Right renal cortex interstitium (tissue), 3 donors: ENCODE measurements around the gene RWDD3. TPM values are rescaled to one million over a fixed set of nuclear protein-coding genes. Genes with fewer than 3 reads are reported as not detected.

ENCODE experiments used
- DNase-seq, 3 donors: peaks; one replicate each; pipeline ENCODE4 v3.0.0-alpha.2; 2013; ENCODE audit warnings: low read depth in 3 of 3, low spot score in 2 of 3
- polyA plus RNA-seq, 3 donors: library from polyadenylated mRNA; unstranded; fragments of 120-200 nt; gene quantifications; one replicate each; pipeline ENCODE4 v1.2.1, GENCODE V29; 2013; ENCODE audit not compliant: insufficient read length in 3 of 3

Gene RWDD3
- polyA plus RNA-seq, 3 donors = 46.9 to 51.9 (median 50.8) TPM

GRCh38 chr1:95229037-95229436, 5.0 kb upstream of the RWDD3 start:
- DNase-seq = no peak

GRCh38 chr1:95229706-95230105, 4.3 kb upstream of the RWDD3 start:
- DNase-seq = no peak

DNA sequence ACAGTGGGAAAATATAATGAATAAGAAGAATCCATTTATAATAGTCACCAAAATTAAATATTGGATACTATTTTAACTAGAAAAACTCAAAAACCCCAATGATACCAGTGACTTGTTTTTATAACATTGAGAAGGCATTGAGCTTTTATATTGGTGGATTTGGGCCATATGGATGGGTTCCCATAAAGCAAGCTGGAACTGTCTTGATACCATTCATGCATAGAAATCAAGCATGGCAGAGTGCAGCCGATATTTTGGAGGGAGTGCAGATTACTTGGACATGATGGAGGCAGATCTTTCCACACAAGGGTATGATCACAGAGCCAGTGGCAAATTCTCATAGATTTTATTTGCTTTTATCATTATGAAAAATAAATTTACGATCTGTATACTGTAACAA, 3.8 kb upstream of the RWDD3 start:
- DNase-seq = no peak

- DNase-seq = no peak
Observed at GRCh38 chr1:95230768-95231191, 3.2 kb upstream of the RWDD3 start.

- no peak for DNase-seq
Observed at GRCh38 chr1:95232646-95233318, 1.2 kb upstream of the RWDD3 start.

DNA sequence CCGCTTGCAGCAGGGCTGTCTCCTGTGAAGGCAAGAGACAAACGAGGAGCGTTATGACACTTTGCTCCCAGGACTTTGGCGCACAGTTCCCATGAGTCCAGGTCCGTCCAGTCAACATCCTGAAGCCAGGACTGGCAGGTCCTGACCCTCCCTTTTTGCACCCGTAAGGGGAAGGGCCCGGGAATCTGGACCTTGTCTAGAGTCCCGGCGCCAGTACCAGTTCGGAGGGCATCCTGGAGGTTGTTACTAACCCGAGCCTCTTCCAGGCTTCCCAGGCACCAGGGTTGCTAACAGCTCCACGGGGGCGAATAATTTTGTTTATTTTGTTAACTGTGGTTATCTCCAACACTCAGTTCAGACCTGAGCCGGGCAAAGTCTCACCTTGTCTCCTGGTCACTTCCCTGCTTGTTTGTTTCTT, 682 bp upstream of the RWDD3 start:
- peak in 1 of 3 donors; percentile 13 for DNase-seq

DNA sequence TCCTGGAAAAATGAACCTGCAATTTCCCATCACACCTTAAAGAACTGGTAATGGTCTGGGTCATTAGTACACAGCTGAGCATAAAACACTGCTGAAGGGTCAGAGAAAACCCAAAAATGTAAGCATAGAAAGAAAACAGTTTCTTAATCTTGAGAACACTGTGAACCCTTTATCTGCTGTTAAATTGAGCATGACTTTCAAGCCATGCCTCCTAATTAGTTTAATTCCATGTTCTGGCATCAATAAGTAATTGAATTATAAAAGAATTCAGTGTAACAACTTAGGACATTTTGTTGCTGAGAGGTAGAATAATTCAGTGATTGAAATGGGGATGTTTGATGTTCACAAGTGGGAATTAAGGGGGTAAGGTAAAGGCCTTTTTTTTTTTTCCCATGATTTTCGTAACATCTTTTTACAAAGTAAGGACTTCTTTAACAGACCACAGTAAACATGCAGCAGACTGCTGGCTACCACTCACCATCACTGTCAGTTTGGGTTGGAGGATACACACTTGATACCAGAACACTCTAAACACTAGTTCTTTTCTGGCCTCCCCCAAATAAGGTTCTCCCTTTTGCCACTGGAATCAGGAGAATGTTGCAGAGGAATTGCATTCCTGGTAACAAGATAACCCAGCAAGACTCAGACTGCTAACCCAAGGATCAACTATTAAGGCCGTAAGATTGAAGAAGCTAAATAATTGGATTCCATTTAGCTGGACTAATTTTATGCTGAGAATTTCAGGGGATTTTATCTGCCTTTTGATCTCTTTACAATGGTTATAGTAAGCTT, 3.0 kb downstream of the RWDD3 start:
- no peak for DNase-seq

GRCh38 chr1:95237981-95238703, 4.1 kb downstream of the RWDD3 start:
- no peak for DNase-seq

- no peak for DNase-seq
Observed at GRCh38 chr1:95245029-95245428, 11.0 kb downstream of the RWDD3 start.

- DNase-seq = no peak
Observed at GRCh38 chr1:95246511-95246910, 12.5 kb downstream of the RWDD3 start.

GRCh38 chr1:95247607-95248006, 13.6 kb downstream of the RWDD3 start:
- DNase-seq = no peak

GRCh38 chr1:95249916-95250315, 15.9 kb downstream of the RWDD3 start:
- DNase-seq = no peak

GRCh38 chr1:95252422-95252821, 18.4 kb downstream of the RWDD3 start:
- DNase-seq = no peak

- no peak for DNase-seq
Observed at GRCh38 chr1:95254959-95255358, 20.9 kb downstream of the RWDD3 start.

- DNase-seq = no peak
Observed at GRCh38 chr1:95255826-95256225, 21.8 kb downstream of the RWDD3 start.

GRCh38 chr1:95257758-95258157, 23.7 kb downstream of the RWDD3 start:
- DNase-seq = no peak

DNA sequence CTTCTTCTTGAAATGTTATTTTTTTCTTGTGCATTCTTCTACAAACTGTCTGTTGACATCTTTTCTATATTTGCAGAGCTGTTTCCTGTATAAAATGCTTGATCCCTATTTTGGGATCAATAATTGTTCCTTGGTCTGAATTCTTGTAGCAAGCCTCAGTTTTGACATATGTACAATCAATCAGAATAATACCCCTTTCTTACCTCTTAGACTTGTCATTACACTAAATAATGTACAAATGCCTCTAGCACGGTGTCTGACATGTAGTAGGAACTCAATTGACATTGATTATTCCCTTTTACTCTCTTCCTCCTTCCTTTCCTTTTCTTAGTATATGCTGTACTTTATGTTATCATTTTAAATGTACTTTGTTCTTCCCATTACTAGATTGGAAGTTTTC, 25.2 kb downstream of the RWDD3 start:
- DNase-seq = no peak

- no peak for DNase-seq
Observed at GRCh38 chr1:95262913-95263312, 28.9 kb downstream of the RWDD3 start.

DNA sequence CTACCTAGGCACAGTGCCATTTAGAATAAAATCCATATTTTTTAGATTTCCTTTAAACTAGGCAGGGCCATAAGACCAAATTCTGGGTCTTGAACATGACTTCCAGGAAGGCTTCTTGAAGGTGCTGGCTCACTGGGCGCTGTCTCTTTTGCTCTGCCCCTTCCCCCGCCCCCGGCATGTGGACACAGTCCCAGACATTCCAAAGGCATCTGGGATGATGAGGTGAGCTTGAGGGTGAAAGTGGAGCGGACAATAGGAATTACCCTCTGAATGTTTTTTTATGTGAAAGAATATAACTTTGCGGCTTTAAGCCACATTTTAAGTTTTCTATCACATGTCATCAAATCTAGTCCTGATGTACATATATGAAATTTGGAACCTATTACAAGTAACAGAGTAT, 29.4 kb downstream of the RWDD3 start:
- no peak for DNase-seq

DNA sequence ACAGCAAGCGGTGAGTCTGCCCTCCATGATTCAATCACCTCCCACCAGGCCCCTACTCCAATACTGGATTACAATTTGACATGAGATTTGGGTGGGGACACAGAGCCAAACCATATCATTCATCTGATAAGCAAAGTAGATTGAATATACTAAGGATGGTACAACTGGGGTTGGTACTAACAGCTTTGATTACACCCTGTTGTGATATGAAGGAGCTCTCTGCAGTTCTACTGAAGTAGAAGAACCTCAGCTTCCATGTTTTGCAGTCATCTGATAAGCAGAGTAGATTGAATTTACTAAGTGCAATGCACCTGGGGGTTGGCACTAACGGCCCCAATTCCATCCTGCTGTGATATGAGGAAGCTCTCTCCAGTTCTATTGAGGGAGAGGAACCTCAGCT, 31.1 kb downstream of the RWDD3 start:
- no peak for DNase-seq

DNA sequence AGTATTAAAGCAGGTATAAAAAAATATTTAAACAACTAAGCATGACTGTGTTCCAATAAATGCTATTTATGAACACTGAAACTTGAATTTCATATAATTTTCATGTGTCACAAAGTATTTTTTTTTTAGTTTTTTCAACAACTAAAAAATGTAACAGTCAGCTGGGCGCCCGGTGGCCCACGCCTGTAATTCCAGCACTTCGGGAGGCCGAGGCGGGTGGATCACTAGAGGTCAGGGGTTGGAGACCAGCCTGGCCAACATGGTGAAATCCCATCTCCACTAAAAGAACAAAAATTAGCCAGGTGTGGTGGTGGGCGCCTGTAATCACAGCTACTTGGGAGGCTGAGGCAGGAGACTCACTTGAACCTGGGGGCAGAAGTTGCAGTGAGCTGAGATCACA, 42.4 kb downstream of the RWDD3 start:
- no peak for DNase-seq
